Right lobe of liver (tissue), 4 donors: ENCODE measurements around the gene MYOT.

Source experiments
- CTCF ChIP-seq, 4 donors: fragments of 200-600 bp in 3 of 4; fragments of 450-650 bp in 1 of 4; IDR thresholded peaks; one replicate each; pipeline versions ENCODE4 v1.5.1 to v1.8.0; 2016 to 2022; ENCODE audit warnings: antibody characterized with exemption in 4 of 4, mild to moderate bottlenecking in 2 of 4
- POLR2A ChIP-seq: fragments of 450-650 bp; IDR thresholded peaks from one replicate; pipeline ENCODE4 v1.6.1; 2017; ENCODE audit warnings: antibody characterized with exemption, mild to moderate bottlenecking
- donor health status: DM: no; HTN: no; CAD: no.
- donor health status: DM: no; HTN: no; CAD: no.
- donor health status: DM: no; HTN: yes; CAD: no.

- TF ChIP-seq CTCF (IDR thresholded peaks at IDR 0.05): no peak
- no peak for TF ChIP-seq POLR2A
Observed at GRCh38 chr5:137862251-137862650, 5.4 kb upstream of the MYOT start.
